ENCODE data around the gene DACH2.
A peak's percentile ranks its signal among the peaks of the same experiment; 100 is the strongest.

The DACH2 gene

GRCh38 chrX:86829786-86830185 lies 681.5 kb downstream of the DACH2 start:
- DNase-seq = no peak

DNA sequence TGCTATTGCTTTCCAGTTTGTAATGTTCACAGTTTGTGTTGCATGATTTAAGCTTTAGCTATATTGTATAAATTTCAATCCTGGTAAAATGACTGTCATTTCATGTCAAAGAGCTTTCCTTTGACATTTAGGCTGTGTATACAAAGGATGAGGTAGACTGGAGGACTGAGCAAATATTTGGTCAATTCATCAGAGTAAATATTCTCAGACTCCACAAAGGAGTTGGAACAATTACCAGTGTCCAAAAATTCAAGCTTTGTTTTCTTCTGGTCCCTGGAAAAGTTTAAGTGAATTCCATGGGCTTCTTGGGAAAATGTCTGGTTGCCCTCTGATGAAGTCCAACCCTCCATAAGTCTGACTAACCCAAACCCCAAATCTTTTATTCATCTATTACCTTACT lies 682.4 kb downstream of the DACH2 start:
- peak; percentile 45 for DNase-seq

- DNase-seq = no peak
Observed at GRCh38 chrX:86845101-86845500, 696.9 kb downstream of the DACH2 start.
